ENCODE data around the gene NSMF. TPM values are rescaled to one million over a fixed set of nuclear protein-coding genes. Genes with fewer than 3 reads are reported as not detected.
A peak's percentile ranks its signal among the peaks of the same experiment; 100 is the strongest.

Gene NSMF
- total RNA-seq, 2 donors from 2014 or later: 16.2 to 26.2 TPM

GRCh38 chr9:137461663-137462395, 2.7 kb upstream of the NSMF start:
- Histone ChIP-seq H3K4me1 (peaks cover 0 to 22% of the 10 kb centered on the region in 2 donors), H3K36me3 (no peaks in the 10 kb centered on the region), H3K9me3 (no peaks in the 10 kb centered on the region), H3K27ac (no peak overlapping the region), H3K27me3 (no peaks in the 10 kb centered on the region), H3K4me3 (no peak overlapping the region)
- no peak for DNase-seq (ENCODE audit: low spot score)
- TF ChIP-seq, protein P1, sequence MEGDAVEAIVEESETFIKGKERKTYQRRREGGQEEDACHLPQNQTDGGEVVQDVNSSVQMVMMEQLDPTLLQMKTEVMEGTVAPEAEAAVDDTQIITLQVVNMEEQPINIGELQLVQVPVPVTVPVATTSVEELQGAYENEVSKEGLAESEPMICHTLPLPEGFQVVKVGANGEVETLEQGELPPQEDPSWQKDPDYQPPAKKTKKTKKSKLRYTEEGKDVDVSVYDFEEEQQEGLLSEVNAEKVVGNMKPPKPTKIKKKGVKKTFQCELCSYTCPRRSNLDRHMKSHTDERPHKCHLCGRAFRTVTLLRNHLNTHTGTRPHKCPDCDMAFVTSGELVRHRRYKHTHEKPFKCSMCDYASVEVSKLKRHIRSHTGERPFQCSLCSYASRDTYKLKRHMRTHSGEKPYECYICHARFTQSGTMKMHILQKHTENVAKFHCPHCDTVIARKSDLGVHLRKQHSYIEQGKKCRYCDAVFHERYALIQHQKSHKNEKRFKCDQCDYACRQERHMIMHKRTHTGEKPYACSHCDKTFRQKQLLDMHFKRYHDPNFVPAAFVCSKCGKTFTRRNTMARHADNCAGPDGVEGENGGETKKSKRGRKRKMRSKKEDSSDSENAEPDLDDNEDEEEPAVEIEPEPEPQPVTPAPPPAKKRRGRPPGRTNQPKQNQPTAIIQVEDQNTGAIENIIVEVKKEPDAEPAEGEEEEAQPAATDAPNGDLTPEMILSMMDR (IDR thresholded peaks at IDR 0.05): no peak

DNA sequence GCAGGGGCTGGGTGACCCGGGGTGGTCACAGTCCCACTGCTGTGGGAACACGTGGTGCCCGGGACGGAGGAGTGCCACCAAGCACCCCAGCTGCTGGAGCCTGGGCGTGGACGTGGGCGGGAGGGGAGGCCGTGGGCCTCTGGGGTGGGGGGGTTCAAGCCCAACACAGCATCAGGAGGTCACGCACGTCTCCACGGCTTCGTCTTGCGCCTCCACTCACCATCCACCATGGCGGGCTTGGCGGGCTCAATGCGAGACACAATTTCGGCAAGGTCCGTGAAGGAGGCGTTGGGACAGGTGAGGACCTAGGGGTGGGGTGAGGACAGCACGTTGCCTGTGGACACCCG, 2.2 kb upstream of the NSMF start:
- Histone ChIP-seq H3K27ac (no peak overlapping the region), H3K4me3 (no peak overlapping the region), H3K27me3 (no peaks in the 10 kb centered on the region), H3K36me3 (no peaks in the 10 kb centered on the region), H3K9me3 (no peaks in the 10 kb centered on the region), H3K4me1 (peaks cover 0 to 22% of the 10 kb centered on the region in 2 donors)
- DNase-seq (ENCODE audit: low spot score): no peak
- TF ChIP-seq, protein P1 (IDR thresholded peaks at IDR 0.05): no peak

DNA sequence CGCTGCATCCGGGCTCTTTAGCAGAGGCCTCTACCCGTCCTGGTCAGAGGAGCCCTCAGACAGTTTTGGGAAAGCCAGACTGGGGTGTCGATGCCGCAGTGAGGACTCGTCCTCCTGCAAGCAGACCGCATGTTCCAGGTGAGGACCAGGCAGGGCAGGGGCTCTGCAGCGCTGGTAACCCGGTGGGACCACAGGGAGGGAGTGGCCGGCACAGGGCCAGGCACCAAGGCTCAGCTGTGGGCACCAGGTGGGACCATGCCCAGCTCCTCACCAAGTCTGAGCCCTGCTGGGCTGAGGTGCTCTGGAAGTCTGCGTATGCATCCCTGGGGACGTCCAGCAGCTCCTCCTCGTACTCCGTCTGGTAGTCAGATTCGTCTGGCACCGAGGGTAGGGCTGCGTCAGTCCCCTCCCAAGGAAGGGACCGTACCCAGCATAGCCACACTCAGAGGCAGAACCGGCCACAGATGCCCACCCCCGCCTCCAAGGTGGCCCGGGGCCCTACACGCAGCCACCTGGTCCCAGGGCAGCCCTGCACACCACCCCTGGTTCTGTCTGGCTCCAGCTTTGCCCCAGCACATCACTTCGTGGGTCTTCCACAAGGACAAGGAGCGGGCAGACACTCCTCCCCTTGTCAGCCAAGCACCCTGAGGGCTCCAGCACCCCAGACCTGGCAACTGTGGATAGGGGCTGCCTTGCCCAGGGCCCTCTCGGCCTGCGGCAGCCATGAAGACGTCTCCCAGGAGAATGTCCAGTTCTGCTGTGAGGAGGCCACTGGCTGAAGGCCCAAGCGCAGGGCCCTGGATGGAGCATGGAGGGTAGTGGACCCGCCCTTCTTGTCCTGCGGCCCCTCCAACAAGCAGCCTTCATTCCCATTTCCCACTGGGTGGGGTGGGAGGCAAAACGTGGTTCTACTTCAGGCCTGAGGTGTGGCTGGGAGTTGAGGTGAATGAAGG, 1.5 kb upstream of the NSMF start:
- H3K4me1 ChIP-seq: peaks cover 0 to 22% of the 10 kb centered on the region in 2 donors
- no peak overlapping the region for H3K27ac ChIP-seq
- TF ChIP-seq, protein P1 (IDR thresholded peaks at IDR 0.05): no peak

DNA sequence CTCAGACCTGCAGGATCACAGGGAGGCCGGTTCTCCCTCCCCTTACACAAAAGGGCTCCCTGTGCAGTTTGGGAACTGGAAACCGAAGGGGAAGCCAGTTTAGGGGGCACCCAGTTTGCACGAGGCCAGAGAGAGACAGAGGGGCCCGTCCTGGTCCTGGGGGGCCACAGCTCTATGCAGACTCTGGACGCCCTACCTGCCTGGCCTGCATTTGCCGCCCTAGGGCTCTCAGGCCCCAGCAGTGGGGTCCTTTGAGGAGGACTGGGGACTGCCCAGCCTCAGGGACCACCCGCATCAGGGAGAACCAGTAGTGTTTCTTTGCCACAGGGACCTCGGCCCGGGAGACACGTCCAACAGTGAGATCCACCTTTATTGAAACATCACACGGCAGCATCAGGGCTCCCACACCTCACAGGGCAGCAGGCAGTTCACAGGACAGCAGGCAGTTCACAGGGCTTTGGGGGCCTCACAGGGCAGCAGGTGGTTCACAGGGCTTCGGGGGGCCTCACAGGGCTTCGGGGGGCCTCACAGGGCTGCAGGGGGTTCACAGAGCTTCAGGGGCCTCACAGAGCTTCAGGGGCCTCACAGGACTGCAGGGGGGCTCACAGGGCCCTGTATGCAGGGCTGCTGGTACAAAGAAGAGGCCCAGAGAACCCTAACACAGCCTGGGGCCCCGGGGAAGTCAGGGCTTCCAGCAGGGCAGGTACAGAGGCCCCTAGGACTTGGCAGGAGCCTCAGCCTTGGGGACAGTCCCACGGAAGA, 648 bp upstream of the NSMF start:
- no peaks in the 10 kb centered on the region for H3K9me3 ChIP-seq
- no peak for DNase-seq (ENCODE audit: low spot score)
- no peaks in the 10 kb centered on the region for H3K36me3 ChIP-seq
- H3K4me1 ChIP-seq: peaks cover 0 to 28% of the 10 kb centered on the region in 2 donors
- H3K27ac ChIP-seq: peak overlapping the region; percentile 65 to 73
- H3K27me3 ChIP-seq: no peaks in the 10 kb centered on the region
- H3K4me3 ChIP-seq: peak overlapping the region; percentile 45 to 72
- TF ChIP-seq, protein P1 (IDR thresholded peaks at IDR 0.05): no peak

More for the DNA sequence above, 1.5 kb upstream of the NSMF start:
- H3K27me3 ChIP-seq: no peaks in the 10 kb centered on the region
- H3K36me3 ChIP-seq: no peaks in the 10 kb centered on the region
- H3K4me3 ChIP-seq: no peak overlapping the region
- DNase-seq (ENCODE audit: low spot score): no peak
- no peaks in the 10 kb centered on the region for H3K9me3 ChIP-seq
